GM21576 (cell line): ENCODE data around the gene SNX6.
"Not testable (repeated sequence)": the region's sequence is repeated elsewhere in the genome, so short reads cannot be mapped to it uniquely, and the experiment has no call there.

Source experiments
- ATAC-seq: cut with Tn5 transposase; IDR thresholded peaks from one replicate; pipeline ENCODE4 v1.9.1; 2021; ENCODE audit warnings: mild to moderate bottlenecking, moderate library complexity; ENCODE audit not compliant: unreplicated experiment

SNX6 gene

DNA sequence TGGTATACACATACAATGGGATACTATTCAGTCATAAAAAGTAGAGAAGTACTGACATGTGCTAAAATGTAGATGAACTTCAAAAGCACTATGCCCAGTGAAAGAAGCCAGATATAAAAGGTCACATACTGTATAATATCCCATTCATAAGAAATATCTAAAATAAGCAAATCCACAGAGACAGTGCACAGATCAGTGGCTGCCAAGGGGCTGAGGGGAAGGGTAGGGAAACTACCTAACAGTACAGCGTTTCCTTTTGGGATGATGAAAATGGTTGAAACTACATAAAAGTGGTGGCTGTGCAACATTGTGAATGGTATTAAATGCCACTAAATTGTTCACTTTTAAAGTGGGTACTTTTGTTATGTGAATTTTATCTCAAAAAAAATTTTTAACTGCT lies 102.4 kb downstream of the SNX6 start:
- ATAC-seq: no peak

DNA sequence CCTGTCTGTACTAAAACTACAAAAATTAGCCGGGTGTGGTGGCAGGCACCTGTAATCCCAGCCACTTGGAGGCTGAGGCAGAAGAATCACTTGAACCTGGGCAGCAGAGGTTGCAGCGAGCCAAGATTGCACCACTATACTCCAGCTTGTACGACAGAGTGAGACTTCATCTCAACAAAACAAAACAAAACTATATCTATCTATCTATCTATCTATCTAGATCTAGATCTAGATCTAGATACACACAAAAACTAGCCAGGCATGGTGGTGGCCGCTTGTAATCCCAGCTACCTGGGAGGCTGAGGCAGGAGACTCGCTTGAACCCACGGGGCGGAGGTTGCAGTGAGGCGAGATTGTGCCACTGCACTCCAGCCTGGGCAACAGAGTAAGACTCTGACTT lies 105.7 kb downstream of the SNX6 start:
- ATAC-seq: not testable (repeated sequence)

DNA sequence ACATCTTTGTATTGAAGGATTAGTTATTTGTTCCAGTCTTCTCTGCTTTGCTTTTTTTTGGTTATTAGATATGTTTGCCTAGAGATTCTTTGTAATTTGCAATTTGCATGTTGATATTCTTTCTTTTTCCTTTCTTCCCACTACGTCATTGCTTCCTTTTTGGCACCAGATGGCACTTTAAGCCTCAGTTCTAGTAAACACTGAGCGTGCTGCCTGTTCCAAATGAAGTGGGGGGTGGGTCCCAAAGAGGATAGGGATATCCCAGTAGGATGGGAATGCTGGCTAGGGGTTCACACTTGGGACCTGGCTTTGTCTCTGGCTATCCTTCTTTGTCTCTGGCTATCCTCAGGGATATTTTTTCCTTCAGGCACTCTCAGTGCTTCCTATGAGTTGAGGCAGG lies 107.5 kb downstream of the SNX6 start:
- no peak for ATAC-seq

DNA sequence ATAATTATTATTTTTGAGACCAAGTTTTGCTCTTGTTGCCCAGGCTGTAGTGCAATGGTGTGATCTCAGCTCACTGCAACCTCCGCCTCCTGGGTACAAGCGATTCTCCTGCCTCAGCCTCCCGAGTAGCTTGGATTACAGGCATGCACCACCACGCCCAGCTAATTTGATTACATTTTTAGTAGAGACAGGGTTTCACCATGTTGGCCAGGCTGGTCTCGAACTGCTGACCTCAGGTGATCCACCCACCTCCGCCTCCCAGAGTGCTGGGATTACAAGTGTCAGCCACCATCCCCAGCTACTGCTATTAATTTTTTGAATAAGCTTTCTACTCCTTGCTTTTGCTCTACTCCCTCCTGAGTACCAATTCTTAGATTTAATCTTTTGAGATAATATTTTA lies 108.9 kb downstream of the SNX6 start:
- ATAC-seq: not testable (repeated sequence)

DNA sequence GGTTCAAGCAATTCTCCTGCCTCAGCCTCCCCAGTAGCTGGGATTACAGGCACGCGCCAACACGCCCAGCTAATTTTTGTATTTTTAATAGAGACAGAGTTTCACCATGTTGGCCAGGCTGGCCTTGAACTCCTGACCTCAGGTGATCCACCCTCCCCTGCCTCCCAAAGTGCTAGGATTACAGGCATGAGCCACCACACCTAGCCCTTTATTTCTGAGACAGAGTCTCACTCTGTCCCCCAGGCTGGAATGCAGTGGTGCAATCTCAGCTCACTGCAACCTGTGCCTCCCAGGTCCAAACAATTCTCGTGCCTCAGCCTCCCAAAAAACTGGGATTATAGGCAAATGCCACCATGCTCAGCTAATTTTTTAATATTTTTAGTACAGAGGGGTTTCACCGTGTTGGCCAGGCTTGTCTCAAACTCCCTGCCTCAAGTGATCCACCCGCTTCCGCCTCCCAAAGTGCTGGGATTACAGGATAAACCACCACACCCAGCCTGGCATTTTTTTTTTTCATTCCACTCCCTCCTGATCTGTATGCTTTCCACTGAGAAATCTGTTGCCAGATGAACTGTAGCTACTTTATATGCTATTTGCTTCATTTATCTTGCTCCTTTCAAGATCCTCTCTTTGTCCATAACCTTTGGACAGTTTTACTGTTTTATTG lies 109.5 kb downstream of the SNX6 start:
- not testable (repeated sequence) for ATAC-seq
